T-helper 1 cell treated with Interleukin-12 subunit alpha and Interleukin-12 subunit beta and Interleukin-4 antibody, amounts not matched to agents 30 μg/mL and 1 μg/mL, for 36 hours (primary cell): ENCODE results near the gene DHFR.

Experiments used
- H3K27ac Mint-ChIP-seq: one replicate; pipeline ENCODE4 v1.8.0; 2021; ENCODE audit warnings: mild to moderate bottlenecking, mixed read lengths
- H3K27me3 Mint-ChIP-seq: one replicate; pipeline ENCODE4 v1.8.0; 2021; ENCODE audit warnings: low read depth, mixed read lengths
- H3K36me3 Mint-ChIP-seq: one replicate; pipeline ENCODE4 v1.8.0; 2021; ENCODE audit warnings: low read depth, mixed read lengths
- H3K4me1 Mint-ChIP-seq: one replicate; pipeline ENCODE4 v1.8.0; 2021; ENCODE audit warnings: low read depth, mixed read lengths
- H3K4me3 Mint-ChIP-seq: one replicate; pipeline ENCODE4 v1.8.0; 2021; ENCODE audit warnings: mild to moderate bottlenecking, moderate library complexity, mixed read lengths
- H3K9me3 Mint-ChIP-seq: one replicate; pipeline ENCODE4 v1.8.0; 2021; ENCODE audit warnings: mixed read lengths

Gene DHFR

DNA sequence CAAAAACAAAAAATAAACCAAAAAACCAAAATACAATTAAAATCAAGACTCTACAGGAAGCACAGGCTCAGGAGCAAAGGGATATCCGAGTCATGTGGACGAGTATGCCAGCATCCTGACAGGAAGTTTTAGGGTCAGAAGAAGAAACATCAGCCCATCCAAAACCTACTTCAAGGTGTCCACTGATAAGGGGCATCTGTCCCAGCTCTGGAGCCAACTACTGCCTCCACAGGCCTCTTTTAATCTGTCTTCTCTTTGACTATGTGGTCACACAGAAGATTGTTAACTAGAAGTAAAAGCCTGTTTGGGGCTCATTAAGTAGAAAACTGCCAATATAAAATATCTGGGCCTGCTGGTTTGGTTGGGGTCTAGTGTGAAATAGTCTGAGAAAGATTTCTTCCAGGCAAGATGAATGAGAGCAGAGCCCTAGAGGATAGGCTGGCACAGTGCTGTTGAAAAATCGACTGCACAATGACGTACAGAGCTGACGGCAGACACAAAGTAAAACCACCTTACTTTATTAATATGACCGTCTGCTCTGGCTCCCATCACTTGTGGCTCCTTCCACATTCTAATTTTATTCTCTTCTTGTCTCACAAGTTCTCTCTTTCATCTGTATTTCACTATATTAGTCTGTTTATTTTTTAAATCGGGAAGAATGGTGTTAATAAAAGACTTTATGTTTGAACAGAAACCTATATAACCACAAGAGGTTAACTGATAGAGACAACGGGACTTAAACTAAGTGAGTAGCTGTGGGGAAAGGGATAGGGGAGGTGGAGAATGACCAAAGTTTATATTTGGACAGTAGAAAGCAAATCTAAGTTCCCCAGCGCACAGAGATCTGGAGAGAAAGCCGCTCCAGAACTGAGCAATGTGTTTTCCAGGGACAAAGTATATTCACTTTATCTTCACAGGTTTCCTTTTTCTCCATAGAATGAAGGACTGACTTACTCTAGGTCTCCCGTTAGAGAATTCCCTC lies 23.2 kb downstream of the DHFR start:
- H3K27ac Mint-ChIP-seq: no peak overlapping the region
- H3K4me1 Mint-ChIP-seq: no peaks in the 10 kb centered on the region
- H3K4me3 Mint-ChIP-seq: no peak overlapping the region
- no peaks in the 10 kb centered on the region for H3K9me3 Mint-ChIP-seq
- no peaks in the 10 kb centered on the region for H3K27me3 Mint-ChIP-seq
- peaks cover 26% of the 10 kb centered on the region for H3K36me3 Mint-ChIP-seq

DNA sequence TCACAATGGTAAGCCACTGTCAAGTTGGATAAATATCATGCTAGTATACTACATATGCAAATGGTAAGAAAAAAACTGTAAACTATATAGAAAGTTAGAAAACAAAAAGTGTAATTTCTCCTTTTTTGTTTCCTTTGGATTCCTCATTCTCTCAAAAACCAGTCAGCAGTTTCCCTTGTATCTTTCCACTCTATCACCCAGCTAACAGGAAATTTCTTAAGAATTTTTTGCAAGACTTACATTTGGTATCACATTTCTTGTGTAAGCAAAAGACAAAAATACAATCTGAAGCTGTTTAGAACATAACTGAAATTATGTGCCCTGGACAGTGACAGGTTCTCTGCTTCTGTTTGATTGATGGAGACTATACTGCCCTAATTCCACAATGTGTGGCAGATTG lies 25.5 kb downstream of the DHFR start:
- H3K27me3 Mint-ChIP-seq: no peaks in the 10 kb centered on the region
- peaks cover 29% of the 10 kb centered on the region for H3K36me3 Mint-ChIP-seq
- no peak overlapping the region for H3K27ac Mint-ChIP-seq
- no peak overlapping the region for H3K4me3 Mint-ChIP-seq
- no peaks in the 10 kb centered on the region for H3K4me1 Mint-ChIP-seq
- no peaks in the 10 kb centered on the region for H3K9me3 Mint-ChIP-seq

GRCh38 chr5:80625230-80625629 lies 29.6 kb downstream of the DHFR start:
- Mint-ChIP-seq H3K27ac (no peak overlapping the region), H3K9me3 (no peaks in the 10 kb centered on the region), H3K36me3 (peaks cover 31% of the 10 kb centered on the region), H3K27me3 (no peaks in the 10 kb centered on the region), H3K4me1 (no peaks in the 10 kb centered on the region), H3K4me3 (no peak overlapping the region)

DNA sequence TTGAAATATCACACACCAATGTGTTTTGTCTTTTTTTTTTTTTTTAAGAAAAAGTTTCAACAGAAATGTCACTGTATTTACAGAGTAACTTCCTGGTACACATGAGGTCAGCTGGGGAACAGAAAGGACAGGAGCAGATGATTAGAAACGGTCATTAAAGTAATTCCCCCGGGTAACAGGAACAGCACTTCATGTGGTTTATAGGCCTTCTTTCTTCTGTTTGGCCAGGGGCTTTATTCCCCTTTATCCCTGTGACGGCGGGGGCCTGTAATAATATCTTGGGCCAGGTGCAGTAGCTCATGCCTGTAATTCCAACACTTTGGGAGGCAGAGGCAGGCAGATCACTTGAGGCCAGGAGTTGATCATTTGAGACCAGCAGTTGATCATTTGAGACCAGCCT lies 30.8 kb downstream of the DHFR start:
- H3K27ac Mint-ChIP-seq: no peak overlapping the region
- no peak overlapping the region for H3K4me3 Mint-ChIP-seq
- H3K9me3 Mint-ChIP-seq: no peaks in the 10 kb centered on the region
- no peaks in the 10 kb centered on the region for H3K4me1 Mint-ChIP-seq
- H3K27me3 Mint-ChIP-seq: no peaks in the 10 kb centered on the region
- peaks cover 28% of the 10 kb centered on the region for H3K36me3 Mint-ChIP-seq

- no peaks in the 10 kb centered on the region for H3K9me3 Mint-ChIP-seq
- H3K4me3 Mint-ChIP-seq: no peak overlapping the region
- peaks cover 32% of the 10 kb centered on the region for H3K36me3 Mint-ChIP-seq
- H3K27ac Mint-ChIP-seq: no peak overlapping the region
- H3K27me3 Mint-ChIP-seq: no peaks in the 10 kb centered on the region
- H3K4me1 Mint-ChIP-seq: no peaks in the 10 kb centered on the region
Measured at GRCh38 chr5:80622756-80623155, 32.0 kb downstream of the DHFR start.

- H3K27me3 Mint-ChIP-seq: no peaks in the 10 kb centered on the region
- H3K4me1 Mint-ChIP-seq: no peaks in the 10 kb centered on the region
- peaks cover 28% of the 10 kb centered on the region for H3K36me3 Mint-ChIP-seq
- H3K4me3 Mint-ChIP-seq: no peak overlapping the region
- H3K27ac Mint-ChIP-seq: no peak overlapping the region
- no peaks in the 10 kb centered on the region for H3K9me3 Mint-ChIP-seq
Measured at GRCh38 chr5:80620211-80620610, 34.6 kb downstream of the DHFR start.

- Mint-ChIP-seq H3K27me3 (no peaks in the 10 kb centered on the region), H3K4me1 (no peaks in the 10 kb centered on the region)
Measured at GRCh38 chr5:80619086-80619485, 35.7 kb downstream of the DHFR start.

DNA sequence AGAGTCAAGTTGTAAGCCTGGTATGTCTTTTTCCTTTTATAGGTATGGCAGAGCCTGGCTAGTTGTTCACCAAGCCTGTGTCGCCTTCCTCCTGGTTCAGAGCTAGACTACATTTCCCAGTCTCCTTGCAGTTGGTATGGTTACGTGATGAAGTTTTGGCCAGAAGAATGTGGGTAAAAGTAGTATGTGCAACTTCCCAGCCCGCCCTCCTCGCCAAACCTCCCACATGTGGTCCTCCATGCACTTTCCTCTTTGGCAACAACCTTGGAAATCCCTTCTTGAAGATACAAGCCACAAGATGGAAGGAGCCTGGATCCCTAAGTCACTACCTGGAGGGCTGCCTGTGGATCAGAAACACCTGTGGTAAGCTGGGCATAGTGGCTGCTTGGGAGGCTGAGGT lies 36.3 kb downstream of the DHFR start:
- H3K9me3 Mint-ChIP-seq: no peaks in the 10 kb centered on the region
- no peak overlapping the region for H3K27ac Mint-ChIP-seq
- H3K36me3 Mint-ChIP-seq: peaks cover 27% of the 10 kb centered on the region
- H3K4me3 Mint-ChIP-seq: no peak overlapping the region
- H3K4me1 Mint-ChIP-seq: no peaks in the 10 kb centered on the region
- no peaks in the 10 kb centered on the region for H3K27me3 Mint-ChIP-seq

More at GRCh38 chr5:80619086-80619485, 35.7 kb downstream of the DHFR start:
- Mint-ChIP-seq H3K36me3 (peaks cover 27% of the 10 kb centered on the region), H3K4me3 (no peak overlapping the region), H3K9me3 (no peaks in the 10 kb centered on the region), H3K27ac (no peak overlapping the region)

GRCh38 chr5:80615266-80615914 lies 39.4 kb downstream of the DHFR start:
- no peak overlapping the region for H3K27ac Mint-ChIP-seq
- no peak overlapping the region for H3K4me3 Mint-ChIP-seq
- peaks cover 9% of the 10 kb centered on the region for H3K36me3 Mint-ChIP-seq
- H3K27me3 Mint-ChIP-seq: no peaks in the 10 kb centered on the region
- H3K9me3 Mint-ChIP-seq: peaks cover 8% of the 10 kb centered on the region
- H3K4me1 Mint-ChIP-seq: no peaks in the 10 kb centered on the region

- no peak overlapping the region for H3K4me3 Mint-ChIP-seq
- H3K27ac Mint-ChIP-seq: no peak overlapping the region
- H3K4me1 Mint-ChIP-seq: peaks cover 2% of the 10 kb centered on the region
- no peaks in the 10 kb centered on the region for H3K27me3 Mint-ChIP-seq
- H3K9me3 Mint-ChIP-seq: peaks cover 12% of the 10 kb centered on the region
- peaks cover 2% of the 10 kb centered on the region for H3K36me3 Mint-ChIP-seq
Measured at GRCh38 chr5:80609692-80610091, 45.1 kb downstream of the DHFR start.

DNA sequence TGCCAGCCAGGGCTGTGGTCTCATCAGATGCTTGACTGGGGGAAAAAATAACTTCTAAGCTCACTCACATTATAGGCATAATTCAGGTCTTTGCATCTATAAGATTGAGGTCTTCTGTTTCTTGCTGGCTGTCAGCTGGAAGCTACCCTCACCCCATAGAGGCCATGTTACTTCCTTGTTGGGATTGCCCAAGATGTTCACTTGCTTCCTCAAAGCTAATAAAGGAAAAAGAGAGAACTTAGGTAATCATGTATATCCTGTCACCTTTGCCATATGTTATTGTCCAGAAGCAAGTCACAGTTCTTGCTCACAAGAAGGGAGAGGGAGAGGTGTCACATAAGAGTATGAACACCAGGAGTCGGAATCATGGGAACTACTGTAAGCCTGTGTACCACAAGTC lies 46.1 kb downstream of the DHFR start:
- Mint-ChIP-seq H3K27ac (no peak overlapping the region), H3K4me3 (no peak overlapping the region), H3K36me3 (peaks cover 2% of the 10 kb centered on the region), H3K27me3 (no peaks in the 10 kb centered on the region), H3K4me1 (peaks cover 2% of the 10 kb centered on the region), H3K9me3 (peaks cover 12% of the 10 kb centered on the region)

DNA sequence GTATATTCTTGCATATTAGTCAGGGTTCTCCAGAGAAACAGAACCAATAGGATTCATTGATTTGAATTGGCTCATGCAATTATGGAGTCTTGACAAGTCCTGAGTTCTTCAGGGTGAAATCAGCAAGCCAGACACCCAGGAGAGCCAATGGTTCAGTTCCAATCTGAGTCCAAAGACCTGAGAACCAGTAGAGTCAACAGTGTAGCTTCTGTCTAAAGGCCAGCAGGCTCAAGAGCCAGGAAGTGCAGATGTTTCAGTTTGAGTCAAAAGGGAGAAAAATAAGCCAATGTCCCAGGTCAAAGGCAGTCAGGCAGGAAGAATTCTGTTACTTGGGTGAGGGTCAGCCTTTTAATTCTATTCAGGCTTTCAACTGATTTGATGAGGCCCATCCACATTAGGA lies 47.0 kb downstream of the DHFR start:
- H3K4me1 Mint-ChIP-seq: peaks cover 2% of the 10 kb centered on the region
- peaks cover 3% of the 10 kb centered on the region for H3K27me3 Mint-ChIP-seq
- no peak overlapping the region for H3K27ac Mint-ChIP-seq
- no peak overlapping the region for H3K4me3 Mint-ChIP-seq
- H3K9me3 Mint-ChIP-seq: peaks cover 12% of the 10 kb centered on the region
- H3K36me3 Mint-ChIP-seq: peaks cover 2% of the 10 kb centered on the region

- Mint-ChIP-seq H3K9me3 (peaks cover 12% of the 10 kb centered on the region), H3K27me3 (peaks cover 3% of the 10 kb centered on the region), H3K27ac (no peak overlapping the region), H3K36me3 (peaks cover 2% of the 10 kb centered on the region), H3K4me3 (no peak overlapping the region), H3K4me1 (peaks cover 2% of the 10 kb centered on the region)
Measured at GRCh38 chr5:80607343-80607742, 47.4 kb downstream of the DHFR start.

DNA sequence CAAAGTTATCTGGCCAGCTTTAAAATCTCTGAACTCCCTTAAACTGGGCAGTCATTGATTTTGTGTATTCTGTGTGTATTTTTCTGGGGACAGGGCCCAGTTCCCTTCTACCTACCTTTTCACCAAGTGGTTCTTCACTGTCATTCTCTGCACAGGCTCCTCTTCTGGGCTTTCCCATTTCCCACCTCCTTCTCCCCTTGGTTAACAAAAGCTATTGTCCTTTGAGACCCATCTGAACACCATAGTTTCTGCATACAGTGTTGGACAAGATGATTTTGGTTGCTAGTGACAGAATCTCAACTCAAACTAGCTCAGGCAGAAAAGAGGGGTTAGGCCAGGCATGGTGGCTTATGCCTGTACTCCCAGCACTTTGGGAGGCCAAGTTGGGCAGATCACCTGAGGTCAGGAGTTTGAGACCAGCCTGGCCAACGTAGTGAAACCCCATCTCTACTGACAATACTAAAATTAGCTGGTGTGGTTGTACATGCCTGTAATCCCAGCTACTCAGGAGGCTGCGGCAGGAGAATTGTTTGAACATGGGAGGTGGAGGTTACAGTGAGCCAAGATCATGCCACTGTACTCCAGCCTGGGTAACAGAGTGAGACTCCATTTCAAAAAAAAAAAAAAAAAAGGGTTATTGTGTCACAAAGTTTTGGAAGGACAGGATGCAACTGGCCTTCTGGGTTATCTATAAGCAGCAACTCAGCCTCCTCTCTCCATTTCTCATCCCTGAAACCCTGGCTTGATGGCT lies 53.7 kb downstream of the DHFR start:
- Mint-ChIP-seq H3K27ac (no peak overlapping the region), H3K27me3 (peaks cover 6% of the 10 kb centered on the region), H3K36me3 (no peaks in the 10 kb centered on the region), H3K4me3 (no peak overlapping the region), H3K9me3 (no peaks in the 10 kb centered on the region), H3K4me1 (no peaks in the 10 kb centered on the region)
